SK-N-SH (cell line): ENCODE data around the gene MB.

ENCODE experiments used
- CTCF ChIP-seq: fragments of 200-600 bp; sonication (generic); IDR thresholded peaks from 2 replicates; pipeline ENCODE4 v1.6.1; 2017; ENCODE audit warnings: antibody characterized with exemption, mild to moderate bottlenecking, moderate library complexity
- EZH2phosphoT487 ChIP-seq: fragments of 200-600 bp; sonication (generic); IDR thresholded peaks from 2 replicates; pipeline ENCODE4 v1.6.1; 2017; ENCODE audit warnings: low read depth, mixed run types, mild to moderate bottlenecking, antibody characterized with exemption, moderate library complexity, borderline replicate concordance
- FOXM1 ChIP-seq: IDR thresholded peaks from 2 replicates; pipeline ENCODE4 v1.4.0; 2012; ENCODE audit warnings: low read depth, mild to moderate bottlenecking
- MAX ChIP-seq: IDR thresholded peaks from 2 replicates; pipeline ENCODE4 v1.4.0; 2012; ENCODE audit warnings: low read depth
- MXI1 ChIP-seq: IDR thresholded peaks from 2 replicates; pipeline ENCODE4 v1.6.1; 2012; ENCODE audit warnings: mild to moderate bottlenecking, low read depth, low read length, improper control_type of control experiment
- POLR2AphosphoS5 ChIP-seq: IDR thresholded peaks from 2 replicates; pipeline ENCODE4 v1.6.1; 2012; ENCODE audit warnings: low read depth, low read length
- RAD21 ChIP-seq: IDR thresholded peaks from 2 replicates; pipeline ENCODE4 v1.6.1; 2012; ENCODE audit warnings: mild to moderate bottlenecking, low read length
- SIN3A ChIP-seq: IDR thresholded peaks from 2 replicates; pipeline ENCODE4 v1.6.1; 2012; ENCODE audit warnings: low read depth, mild to moderate bottlenecking, low read length, moderate library complexity, borderline replicate concordance
- TAF1 ChIP-seq: IDR thresholded peaks from 2 replicates; pipeline ENCODE4 v1.6.1; 2012; ENCODE audit warnings: low read depth, mild to moderate bottlenecking, low read length, moderate library complexity, borderline replicate concordance
- TEAD4 ChIP-seq: IDR thresholded peaks from 2 replicates; pipeline ENCODE4 v1.4.0; 2012; ENCODE audit warnings: mild to moderate bottlenecking, borderline replicate concordance; ENCODE audit not compliant: insufficient read depth
- TF ChIP-seq, protein P1 (sequence below): IDR thresholded peaks from 2 replicates; pipeline ENCODE4 v1.6.1; 2012; ENCODE audit warnings: mild to moderate bottlenecking, low read depth, low read length, moderate library complexity
- TF ChIP-seq, protein P2 (sequence below): IDR thresholded peaks from 2 replicates; pipeline ENCODE4 v1.4.0; 2012; ENCODE audit warnings: low read depth, borderline replicate concordance

- no peak for TF ChIP-seq CTCF
- TF ChIP-seq FOXM1: no peak
- TF ChIP-seq, protein P1, sequence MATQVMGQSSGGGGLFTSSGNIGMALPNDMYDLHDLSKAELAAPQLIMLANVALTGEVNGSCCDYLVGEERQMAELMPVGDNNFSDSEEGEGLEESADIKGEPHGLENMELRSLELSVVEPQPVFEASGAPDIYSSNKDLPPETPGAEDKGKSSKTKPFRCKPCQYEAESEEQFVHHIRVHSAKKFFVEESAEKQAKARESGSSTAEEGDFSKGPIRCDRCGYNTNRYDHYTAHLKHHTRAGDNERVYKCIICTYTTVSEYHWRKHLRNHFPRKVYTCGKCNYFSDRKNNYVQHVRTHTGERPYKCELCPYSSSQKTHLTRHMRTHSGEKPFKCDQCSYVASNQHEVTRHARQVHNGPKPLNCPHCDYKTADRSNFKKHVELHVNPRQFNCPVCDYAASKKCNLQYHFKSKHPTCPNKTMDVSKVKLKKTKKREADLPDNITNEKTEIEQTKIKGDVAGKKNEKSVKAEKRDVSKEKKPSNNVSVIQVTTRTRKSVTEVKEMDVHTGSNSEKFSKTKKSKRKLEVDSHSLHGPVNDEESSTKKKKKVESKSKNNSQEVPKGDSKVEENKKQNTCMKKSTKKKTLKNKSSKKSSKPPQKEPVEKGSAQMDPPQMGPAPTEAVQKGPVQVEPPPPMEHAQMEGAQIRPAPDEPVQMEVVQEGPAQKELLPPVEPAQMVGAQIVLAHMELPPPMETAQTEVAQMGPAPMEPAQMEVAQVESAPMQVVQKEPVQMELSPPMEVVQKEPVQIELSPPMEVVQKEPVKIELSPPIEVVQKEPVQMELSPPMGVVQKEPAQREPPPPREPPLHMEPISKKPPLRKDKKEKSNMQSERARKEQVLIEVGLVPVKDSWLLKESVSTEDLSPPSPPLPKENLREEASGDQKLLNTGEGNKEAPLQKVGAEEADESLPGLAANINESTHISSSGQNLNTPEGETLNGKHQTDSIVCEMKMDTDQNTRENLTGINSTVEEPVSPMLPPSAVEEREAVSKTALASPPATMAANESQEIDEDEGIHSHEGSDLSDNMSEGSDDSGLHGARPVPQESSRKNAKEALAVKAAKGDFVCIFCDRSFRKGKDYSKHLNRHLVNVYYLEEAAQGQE: no peak
- TF ChIP-seq EZH2phosphoT487: no peak
- no peak for TF ChIP-seq MXI1
- TF ChIP-seq TAF1: no peak
- no peak for TF ChIP-seq RAD21
- no peak for TF ChIP-seq SIN3A
- TF ChIP-seq, protein P2, sequence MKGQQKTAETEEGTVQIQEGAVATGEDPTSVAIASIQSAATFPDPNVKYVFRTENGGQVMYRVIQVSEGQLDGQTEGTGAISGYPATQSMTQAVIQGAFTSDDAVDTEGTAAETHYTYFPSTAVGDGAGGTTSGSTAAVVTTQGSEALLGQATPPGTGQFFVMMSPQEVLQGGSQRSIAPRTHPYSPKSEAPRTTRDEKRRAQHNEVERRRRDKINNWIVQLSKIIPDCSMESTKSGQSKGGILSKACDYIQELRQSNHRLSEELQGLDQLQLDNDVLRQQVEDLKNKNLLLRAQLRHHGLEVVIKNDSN: no peak
- no peak for TF ChIP-seq POLR2AphosphoS5
- TF ChIP-seq TEAD4: no peak
- TF ChIP-seq MAX: no peak
Measured at GRCh38 chr22:35563211-35563610, 53.9 kb downstream of the MB start.
